HT-29 (cell line): ENCODE results near the gene EIF1. TPM values are rescaled to one million over a fixed set of nuclear protein-coding genes. Genes with fewer than 3 reads are reported as not detected.
A peak's percentile ranks its signal among the peaks of the same experiment; 100 is the strongest.
"Not testable (repeated sequence)": the region's sequence is repeated elsewhere in the genome, so short reads cannot be mapped to it uniquely, and the experiment has no call there.

ENCODE experiments used
- DNase-seq: peaks from one replicate; pipeline ENCODE4 v3.0.0-alpha.2; 2015; ENCODE audit warnings: low spot score
- total RNA-seq: library from RNA; depleted of rRNA; stranded (reverse); fragments of >200 nt; shearing (Covaris generic); gene quantifications from 2 replicates; pipeline ENCODE4 v1.2.3, GENCODE V29; 2014

Gene EIF1
- total RNA-seq, 1 experiment from 2014 or later = 91.6 TPM

- peak; percentile 98 for DNase-seq
Measured at GRCh38 chr17:41655611-41656111, 33.0 kb upstream of the EIF1 start.

- DNase-seq = no peak
Measured at GRCh38 chr17:41656249-41657023, 32.2 kb upstream of the EIF1 start.

GRCh38 chr17:41657176-41657754, 31.4 kb upstream of the EIF1 start:
- DNase-seq = no peak

GRCh38 chr17:41657936-41658335, 30.7 kb upstream of the EIF1 start:
- DNase-seq = no peak

GRCh38 chr17:41658846-41659245, 29.8 kb upstream of the EIF1 start:
- no peak for DNase-seq

GRCh38 chr17:41659427-41660212, 29.1 kb upstream of the EIF1 start:
- no peak for DNase-seq

GRCh38 chr17:41660221-41660711, 28.4 kb upstream of the EIF1 start:
- DNase-seq = no peak

GRCh38 chr17:41663451-41664171, 25.1 kb upstream of the EIF1 start:
- no peak for DNase-seq

GRCh38 chr17:41664172-41664457, 24.6 kb upstream of the EIF1 start:
- DNase-seq = no peak

- no peak for DNase-seq
Measured at GRCh38 chr17:41664587-41665565, 23.8 kb upstream of the EIF1 start.

GRCh38 chr17:41665566-41666236, 23.0 kb upstream of the EIF1 start:
- DNase-seq = peak; percentile 90

- no peak for DNase-seq
Measured at GRCh38 chr17:41666237-41666641, 22.4 kb upstream of the EIF1 start.

GRCh38 chr17:41666708-41667279, 21.9 kb upstream of the EIF1 start:
- peak; percentile 86 for DNase-seq

GRCh38 chr17:41667280-41668041, 21.2 kb upstream of the EIF1 start:
- no peak for DNase-seq

GRCh38 chr17:41672153-41672552, 16.5 kb upstream of the EIF1 start:
- DNase-seq = no peak

GRCh38 chr17:41675157-41676057, 13.3 kb upstream of the EIF1 start:
- not testable (repeated sequence) for DNase-seq

GRCh38 chr17:41676058-41676419, 12.6 kb upstream of the EIF1 start:
- no peak for DNase-seq

GRCh38 chr17:41678411-41678906, 10.2 kb upstream of the EIF1 start:
- DNase-seq = peak; percentile 31
